Fibroblast of skin of left quadriceps (primary cell): ENCODE results near the gene METTL17.
"Not testable (repeated sequence)": the region's sequence is repeated elsewhere in the genome, so short reads cannot be mapped to it uniquely, and the experiment has no call there.

Source experiments
- DNase-seq, 2 experiments: peaks; one replicate each; pipeline ENCODE4 v3.0.0-alpha.2; 2013; ENCODE audit warnings: low read depth in 2 of 2

METTL17 gene

GRCh38 chr14:21024585-21025370 is 35.0 kb downstream of the METTL17 start, which contains the start of gene NDRG2:
TSS of gene NDRG2 (minus strand) at chr14:21025061. CDS start at chr14:21023315, 1,746 bp downstream.
- no peak for DNase-seq

DNA sequence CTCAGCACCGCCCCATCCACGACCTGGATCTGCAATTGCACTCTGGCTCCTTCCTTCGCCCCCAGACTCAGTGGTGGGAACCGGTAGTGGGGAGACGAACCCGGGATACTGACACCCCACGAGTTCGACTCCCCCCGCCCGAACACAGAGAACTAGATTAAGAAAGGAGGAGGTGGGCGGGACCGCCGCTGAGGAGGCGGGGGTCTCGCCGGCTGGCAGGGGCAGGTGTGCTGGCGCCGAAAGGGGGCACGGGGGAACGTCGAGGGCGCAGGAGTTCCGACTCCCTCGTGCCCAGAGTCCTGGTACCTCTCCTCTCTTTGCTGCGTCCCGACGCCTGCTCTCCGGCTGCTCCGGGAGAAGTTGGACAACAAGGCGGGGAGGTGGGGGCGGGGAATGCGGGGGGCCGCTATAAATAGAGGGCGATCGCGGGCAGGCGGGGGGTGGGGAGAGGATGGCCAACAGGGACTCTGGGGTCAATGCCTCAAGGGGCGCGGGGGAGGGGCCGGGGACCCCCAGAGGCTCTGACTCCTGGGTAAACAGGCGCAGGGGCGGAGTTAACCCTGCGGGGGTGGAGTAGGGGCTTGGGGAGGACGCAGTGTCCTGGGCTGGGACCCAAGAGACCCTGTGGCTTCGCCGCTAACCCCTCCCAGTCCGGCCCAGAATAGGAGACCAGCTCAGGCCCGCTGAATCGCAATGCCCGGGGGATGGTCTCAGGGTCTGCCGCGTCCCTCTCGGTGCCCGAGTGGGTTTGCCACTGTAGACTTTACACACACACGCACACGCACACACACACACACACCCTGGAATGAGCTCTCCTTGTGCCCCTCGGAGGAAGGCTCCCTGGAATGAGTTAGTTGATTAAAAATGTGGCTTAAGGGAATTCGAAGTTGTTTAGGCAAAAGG is 35.8 kb downstream of the METTL17 start:
- no peak for DNase-seq

- DNase-seq: no peak
Measured at GRCh38 chr14:21026274-21026987, 36.7 kb downstream of the METTL17 start.

DNA sequence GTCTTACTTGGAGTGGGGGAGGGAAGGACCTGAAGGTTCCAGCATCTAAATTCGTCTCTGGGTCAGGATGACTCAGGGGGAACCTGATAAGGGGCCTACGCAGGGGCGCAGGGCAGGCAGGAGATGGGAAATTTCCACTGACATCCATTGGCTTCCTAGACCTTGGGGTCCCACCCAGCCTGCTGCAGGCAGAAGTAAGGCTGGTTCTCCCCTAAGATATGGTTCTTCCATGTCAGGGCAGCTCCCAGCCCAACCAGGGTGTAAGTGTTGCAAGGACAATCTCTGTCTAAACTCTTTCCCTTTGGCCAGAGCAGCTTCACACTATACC is 37.2 kb downstream of the METTL17 start:
- DNase-seq: no peak

DNA sequence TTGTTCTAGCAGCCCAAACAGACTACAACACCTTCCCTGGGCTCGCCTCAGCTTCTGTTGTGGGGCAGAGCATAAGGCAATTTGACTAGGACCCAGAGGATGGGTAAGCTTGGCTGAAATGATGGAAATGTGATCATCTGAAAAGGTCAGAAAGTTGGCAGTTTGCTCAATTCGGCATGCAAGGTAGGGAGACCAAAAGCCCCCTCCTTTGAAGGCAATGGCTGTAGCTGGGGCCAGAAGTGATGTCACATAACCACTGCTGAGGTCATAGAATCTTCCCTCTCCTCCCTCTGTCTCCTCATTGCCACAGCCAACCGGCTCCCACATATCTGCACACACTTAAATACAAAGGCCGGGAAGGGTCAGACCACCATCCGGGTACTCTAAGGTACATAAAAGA is 40.1 kb downstream of the METTL17 start, which contains the start of gene TPPP2:
Gene TPPP2 (plus strand): TSS at position 301 of the 400 bp plus-strand sequence. CDS start 365 bp downstream, outside the sequence.
- no peak for DNase-seq

- DNase-seq: no peak
Measured at GRCh38 chr14:21030531-21030930, 40.8 kb downstream of the METTL17 start.

DNA sequence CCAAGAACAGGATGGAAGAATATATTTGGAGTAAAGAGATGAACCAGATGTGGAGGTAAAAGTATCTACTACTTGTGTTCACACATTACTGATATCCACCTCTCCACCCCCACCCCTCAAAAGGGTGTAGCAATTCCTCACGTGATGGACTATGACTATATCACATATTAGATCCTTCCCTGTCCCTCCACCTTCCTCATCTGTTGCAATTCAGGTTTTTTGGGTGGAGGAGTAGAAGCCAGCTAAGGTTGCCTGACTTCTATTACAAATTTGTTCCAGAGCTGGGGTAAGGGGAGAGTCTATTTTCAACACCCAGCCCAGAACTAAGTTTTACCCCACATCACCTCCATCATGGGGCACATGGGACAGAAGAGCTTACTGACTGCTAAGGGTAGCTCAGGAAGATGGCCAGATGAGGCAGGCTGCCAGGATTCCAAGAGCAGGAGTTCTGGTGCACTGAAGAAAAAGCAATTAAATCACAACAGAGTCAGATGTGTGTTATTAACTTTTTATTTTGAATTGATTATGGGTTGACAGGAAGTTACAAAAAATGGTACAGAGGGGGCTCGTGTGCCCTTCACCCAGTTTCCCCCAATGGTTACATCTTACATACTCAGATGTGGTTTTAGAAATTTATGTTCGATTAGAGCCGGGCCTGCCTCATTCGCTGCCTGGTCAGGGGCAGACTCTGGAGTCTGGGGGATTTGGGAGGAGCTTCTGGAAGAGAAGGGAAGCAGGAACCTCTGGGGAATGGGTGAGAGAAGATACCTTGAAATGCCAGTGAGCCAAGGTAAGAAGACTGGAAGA is 42.7 kb downstream of the METTL17 start:
- no peak for DNase-seq

DNA sequence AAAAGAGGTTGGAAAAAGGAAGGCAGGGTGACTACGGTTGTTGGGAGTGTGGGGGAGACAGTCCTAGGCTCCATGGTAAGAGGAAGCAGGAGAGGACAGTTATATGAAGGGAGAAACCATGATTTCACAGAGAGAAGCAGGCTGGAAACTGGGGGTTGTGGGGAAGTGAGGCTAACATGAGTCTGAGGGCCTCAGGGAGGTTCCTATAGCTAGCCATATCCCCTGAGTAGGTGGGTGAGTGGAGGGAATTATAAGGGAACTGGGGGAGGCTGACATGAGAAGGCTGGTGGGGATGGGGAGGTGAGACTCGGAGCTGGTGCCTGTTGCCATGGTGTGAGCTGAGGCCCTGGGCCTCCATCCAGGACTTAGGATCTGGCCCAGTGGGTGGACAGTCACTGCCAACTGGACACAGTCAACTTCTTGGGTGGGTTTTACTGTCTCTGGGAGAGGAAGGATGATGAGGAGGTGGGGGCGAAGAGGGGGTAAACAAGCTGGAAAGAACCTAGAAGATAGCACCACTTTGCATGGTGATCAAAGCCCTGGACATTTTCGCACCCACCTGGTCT is 43.4 kb downstream of the METTL17 start:
- DNase-seq: no peak

DNA sequence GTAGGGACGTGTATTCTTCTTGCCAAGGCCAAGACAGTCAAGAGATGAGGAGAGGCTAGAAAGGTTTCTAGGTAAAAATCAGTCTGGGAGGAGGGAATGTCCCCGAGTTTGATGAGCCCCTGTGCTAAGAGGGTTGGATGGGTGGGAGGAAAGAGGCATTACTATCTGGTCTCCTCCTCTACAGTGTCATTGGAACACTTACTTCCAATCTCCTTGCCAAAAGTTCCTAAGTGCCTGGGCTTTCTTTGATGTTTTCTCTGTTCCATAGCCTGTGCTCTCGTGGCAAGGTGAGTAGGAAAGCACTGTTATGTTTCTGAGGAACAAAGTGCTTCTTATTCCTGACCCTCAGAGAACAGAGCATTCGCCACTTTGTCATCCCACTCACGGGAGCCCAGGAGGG is 44.9 kb downstream of the METTL17 start, which contains the start of gene RNASE13:
Gene RNASE13 (minus strand): TSS at position 101 of the 400 bp plus-strand sequence. CDS start 519 bp downstream, outside the sequence.
- no peak for DNase-seq

DNA sequence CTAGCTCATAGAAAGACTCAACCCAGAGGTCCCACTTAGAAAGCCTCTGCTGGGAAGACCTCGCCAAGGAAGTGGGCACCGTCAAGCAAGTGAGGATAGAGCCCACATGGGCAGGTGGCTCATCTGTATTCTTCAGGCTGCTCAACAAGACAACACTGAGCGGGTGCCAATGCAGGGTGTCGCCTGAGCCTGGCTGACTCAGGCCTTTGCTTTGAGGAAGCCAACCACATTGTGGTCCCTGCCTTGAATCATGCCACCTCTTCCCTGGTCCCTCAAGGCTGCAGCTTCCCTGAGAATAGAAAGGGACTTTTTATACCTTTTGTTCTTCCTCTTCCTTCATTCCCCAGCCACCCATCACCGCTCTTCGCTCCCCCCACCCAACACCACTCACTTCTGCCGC is 47.0 kb downstream of the METTL17 start:
- no peak for DNase-seq

- no peak for DNase-seq
Measured at GRCh38 chr14:21037156-21037555, 47.4 kb downstream of the METTL17 start.

- DNase-seq: no peak
Measured at GRCh38 chr14:21038441-21039422, 49.0 kb downstream of the METTL17 start.

- DNase-seq: peak in 1 of 2 experiments; percentile 43
Measured at GRCh38 chr14:21039585-21040369, 50.0 kb downstream of the METTL17 start.

GRCh38 chr14:21040370-21040925 is 50.7 kb downstream of the METTL17 start:
- no peak for DNase-seq

DNA sequence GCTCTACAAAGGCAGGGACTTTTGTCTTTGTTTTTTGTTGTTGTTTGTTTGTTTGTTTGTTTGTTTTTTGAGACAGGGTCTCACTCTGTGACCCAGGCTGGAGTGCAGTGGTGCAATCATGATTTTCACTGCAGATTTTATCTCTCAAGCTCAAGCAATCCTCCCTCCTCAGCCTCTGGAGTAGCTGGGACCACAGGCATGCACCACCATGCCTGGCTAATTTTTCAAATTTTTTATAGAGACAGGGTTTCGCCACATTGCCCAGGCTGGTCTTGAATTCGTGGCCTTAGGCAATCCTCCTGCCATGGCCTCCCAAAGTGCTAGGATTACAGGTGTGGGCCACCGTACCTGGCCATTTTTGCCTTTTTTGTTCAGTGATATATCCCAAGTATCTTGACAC is 51.2 kb downstream of the METTL17 start:
- not testable (repeated sequence) for DNase-seq

DNA sequence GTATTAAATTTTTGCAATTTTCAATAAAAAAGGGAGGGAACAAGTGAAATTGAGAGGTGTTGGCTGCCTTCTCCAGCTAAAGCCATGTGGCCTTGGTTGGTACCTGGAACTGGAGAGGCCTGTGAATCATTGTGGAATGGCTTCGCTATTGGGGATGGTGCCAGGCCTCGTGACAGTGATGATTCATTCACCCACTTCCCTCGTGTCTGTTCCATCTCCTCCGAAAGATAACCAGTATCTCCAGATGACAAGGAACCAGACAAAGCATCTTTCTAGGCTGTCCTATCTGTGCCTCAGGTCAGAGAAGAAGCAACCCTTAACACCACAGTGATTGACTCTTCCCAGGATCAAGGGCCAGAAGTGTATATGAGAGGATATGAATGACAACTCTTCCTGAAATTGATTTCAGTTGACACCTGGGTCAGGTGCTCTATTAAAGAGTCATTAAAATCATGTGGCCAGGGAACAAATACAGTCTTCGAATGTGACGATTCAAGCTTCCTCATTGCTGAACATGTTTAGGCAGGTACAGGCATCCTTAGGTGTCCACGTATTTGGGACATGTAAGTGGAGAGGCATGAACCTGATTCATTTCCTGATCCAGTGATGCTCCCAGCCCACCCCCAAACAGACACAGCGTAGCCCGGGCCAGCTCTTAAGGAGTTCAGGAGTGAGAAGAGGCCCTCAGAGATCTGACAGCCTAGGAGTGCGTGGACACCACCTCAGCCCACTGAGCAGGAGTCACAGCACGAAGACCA is 52.1 kb downstream of the METTL17 start, which contains the start of gene RNASE7:
Gene RNASE7 (plus strand): TSS at position 687 of the 758 bp plus-strand sequence. CDS start 631 bp downstream, outside the sequence.
- no peak for DNase-seq

DNA sequence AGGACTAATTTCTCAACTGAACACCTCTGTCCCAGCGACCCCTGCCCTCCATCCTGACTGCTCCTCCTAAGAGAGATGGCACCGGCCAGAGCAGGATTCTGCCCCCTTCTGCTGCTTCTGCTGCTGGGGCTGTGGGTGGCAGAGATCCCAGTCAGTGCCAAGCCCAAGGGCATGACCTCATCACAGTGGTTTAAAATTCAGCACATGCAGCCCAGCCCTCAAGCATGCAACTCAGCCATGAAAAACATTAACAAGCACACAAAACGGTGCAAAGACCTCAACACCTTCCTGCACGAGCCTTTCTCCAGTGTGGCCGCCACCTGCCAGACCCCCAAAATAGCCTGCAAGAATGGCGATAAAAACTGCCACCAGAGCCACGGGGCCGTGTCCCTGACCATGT is 53.1 kb downstream of the METTL17 start:
- no peak for DNase-seq
